BE2C (cell line): ENCODE data around the gene GLI3.

Experiments used
- DNase-seq: peaks from one replicate; pipeline ENCODE4 v3.0.0-alpha.2; 2020
- H3K27me3 ChIP-seq: fragments of 250-450 bp; sonication (Bioruptor Pico); 2 replicates; pipeline ENCODE4 v1.5.1; 2020; ENCODE audit warnings: mild to moderate bottlenecking
- H3K36me3 ChIP-seq: fragments of 250-450 bp; sonication (Bioruptor Pico); 2 replicates; pipeline ENCODE4 v1.5.1; 2020; ENCODE audit warnings: mild to moderate bottlenecking
- H3K4me1 ChIP-seq: fragments of 250-450 bp; sonication (Bioruptor Pico); 2 replicates; pipeline ENCODE4 v1.5.1; 2020
- H3K4me3 ChIP-seq: 2 replicates; pipeline ENCODE4 v1.5.1; 2011; ENCODE audit warnings: low read depth, low read length
- H3K9me3 ChIP-seq: fragments of 250-450 bp; sonication (Bioruptor Pico); 2 replicates; pipeline ENCODE4 v1.5.1; 2020
- TF ChIP-seq, protein P1 (sequence below): IDR thresholded peaks from 2 replicates; pipeline ENCODE4 v1.5.1; 2012; ENCODE audit warnings: mild to moderate bottlenecking, low read depth, low read length

The GLI3 gene

DNA sequence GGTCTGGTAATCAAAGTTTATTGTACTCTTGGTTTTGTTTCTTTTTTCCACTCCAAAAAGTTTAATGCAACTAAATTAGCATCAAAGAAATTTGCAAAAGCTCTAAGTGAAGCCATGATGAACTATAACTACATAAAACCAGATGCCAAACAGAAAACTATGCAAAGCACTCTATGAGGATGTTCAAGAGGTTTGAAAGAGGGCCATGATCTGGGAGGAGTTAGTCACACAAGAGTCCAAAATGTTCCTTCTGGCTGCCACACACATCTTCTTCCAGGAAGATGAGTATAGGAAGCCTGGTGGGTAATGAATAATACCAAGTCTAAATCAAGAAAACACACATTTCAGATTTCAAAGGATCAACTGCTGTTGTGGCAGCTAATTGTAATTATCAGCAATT is 28.4 kb downstream of the GLI3 start:
- DNase-seq = no peak
- 0 out of 2 replicates have a peak, but pooled peaks cover 3% of the 10 kb centered on the region for H3K27me3 ChIP-seq
- no peaks in the 10 kb centered on the region for H3K9me3 ChIP-seq
- H3K4me3 ChIP-seq = no peak overlapping the region
- H3K4me1 ChIP-seq = no peaks in the 10 kb centered on the region
- H3K36me3 ChIP-seq = no peaks in the 10 kb centered on the region
- TF ChIP-seq, protein P1, sequence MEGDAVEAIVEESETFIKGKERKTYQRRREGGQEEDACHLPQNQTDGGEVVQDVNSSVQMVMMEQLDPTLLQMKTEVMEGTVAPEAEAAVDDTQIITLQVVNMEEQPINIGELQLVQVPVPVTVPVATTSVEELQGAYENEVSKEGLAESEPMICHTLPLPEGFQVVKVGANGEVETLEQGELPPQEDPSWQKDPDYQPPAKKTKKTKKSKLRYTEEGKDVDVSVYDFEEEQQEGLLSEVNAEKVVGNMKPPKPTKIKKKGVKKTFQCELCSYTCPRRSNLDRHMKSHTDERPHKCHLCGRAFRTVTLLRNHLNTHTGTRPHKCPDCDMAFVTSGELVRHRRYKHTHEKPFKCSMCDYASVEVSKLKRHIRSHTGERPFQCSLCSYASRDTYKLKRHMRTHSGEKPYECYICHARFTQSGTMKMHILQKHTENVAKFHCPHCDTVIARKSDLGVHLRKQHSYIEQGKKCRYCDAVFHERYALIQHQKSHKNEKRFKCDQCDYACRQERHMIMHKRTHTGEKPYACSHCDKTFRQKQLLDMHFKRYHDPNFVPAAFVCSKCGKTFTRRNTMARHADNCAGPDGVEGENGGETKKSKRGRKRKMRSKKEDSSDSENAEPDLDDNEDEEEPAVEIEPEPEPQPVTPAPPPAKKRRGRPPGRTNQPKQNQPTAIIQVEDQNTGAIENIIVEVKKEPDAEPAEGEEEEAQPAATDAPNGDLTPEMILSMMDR = no peak

- Histone ChIP-seq H3K36me3 (no peaks in the 10 kb centered on the region), H3K9me3 (no peaks in the 10 kb centered on the region), H3K27me3 (no peaks in the 10 kb centered on the region), H3K4me1 (no peaks in the 10 kb centered on the region), H3K4me3 (no peak overlapping the region)
- no peak for DNase-seq
- TF ChIP-seq, protein P1 = no peak
These were observed 29.6 kb downstream of the GLI3 start for GRCh38 chr7:42207420-42207819.

DNA sequence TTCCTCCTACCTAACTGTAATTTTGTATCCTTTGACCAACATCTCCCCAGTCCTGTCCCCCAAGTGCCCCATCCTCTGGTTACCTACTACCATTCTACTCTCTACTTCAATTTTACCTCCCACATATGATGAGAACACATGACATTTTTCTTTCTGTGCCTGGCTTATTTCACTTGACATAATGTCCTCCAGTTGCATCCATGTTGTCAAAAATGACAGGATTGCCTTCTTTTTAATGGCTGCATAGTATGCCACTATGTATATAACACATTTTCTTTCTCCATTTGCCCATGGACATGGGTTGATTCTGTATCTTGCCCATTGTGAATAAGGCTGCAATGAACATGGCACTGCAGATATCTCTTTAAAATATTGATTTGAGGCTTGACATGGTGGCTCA is 33.7 kb downstream of the GLI3 start:
- no peaks in the 10 kb centered on the region for H3K36me3 ChIP-seq
- H3K27me3 ChIP-seq = no peaks in the 10 kb centered on the region
- H3K9me3 ChIP-seq = no peaks in the 10 kb centered on the region
- no peak overlapping the region for H3K4me3 ChIP-seq
- H3K4me1 ChIP-seq = no peaks in the 10 kb centered on the region
- TF ChIP-seq, protein P1 = no peak
- no peak for DNase-seq

- Histone ChIP-seq H3K27me3 (no peaks in the 10 kb centered on the region), H3K4me1 (no peaks in the 10 kb centered on the region), H3K36me3 (no peaks in the 10 kb centered on the region), H3K9me3 (no peaks in the 10 kb centered on the region), H3K4me3 (no peak overlapping the region)
- no peak for DNase-seq
- TF ChIP-seq, protein P1 = no peak
These were observed 34.4 kb downstream of the GLI3 start for GRCh38 chr7:42202601-42203000.

- H3K9me3 ChIP-seq = no peaks in the 10 kb centered on the region
- H3K36me3 ChIP-seq = no peaks in the 10 kb centered on the region
- no peak for DNase-seq
- H3K27me3 ChIP-seq = no peaks in the 10 kb centered on the region
- no peak overlapping the region for H3K4me3 ChIP-seq
- TF ChIP-seq, protein P1 = no peak
- no peaks in the 10 kb centered on the region for H3K4me1 ChIP-seq
These were observed 37.9 kb downstream of the GLI3 start for GRCh38 chr7:42198974-42199668.

DNA sequence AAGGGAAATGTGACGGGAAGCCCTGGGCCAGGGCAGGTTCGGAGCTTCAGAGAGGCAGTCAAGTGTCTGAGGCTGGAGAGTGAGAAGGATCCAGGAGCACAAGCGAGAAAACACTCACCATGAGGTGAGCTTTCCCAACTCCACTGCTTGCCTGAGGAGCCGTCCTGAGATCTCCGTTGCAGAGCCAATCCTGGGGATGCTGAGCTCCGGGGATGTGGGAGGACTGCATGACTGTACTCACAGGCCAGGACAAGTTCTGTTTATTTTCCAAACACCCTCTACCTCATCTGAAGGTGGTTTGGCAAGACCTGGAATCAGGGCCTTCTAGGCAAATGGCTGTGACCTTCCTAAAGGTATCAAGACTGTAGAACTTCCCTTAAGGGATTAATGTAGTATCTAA is 38.7 kb downstream of the GLI3 start:
- no peaks in the 10 kb centered on the region for H3K27me3 ChIP-seq
- DNase-seq = no peak
- no peak overlapping the region for H3K4me3 ChIP-seq
- TF ChIP-seq, protein P1 = no peak
- H3K4me1 ChIP-seq = no peaks in the 10 kb centered on the region
- H3K9me3 ChIP-seq = no peaks in the 10 kb centered on the region
- H3K36me3 ChIP-seq = no peaks in the 10 kb centered on the region
